Inferior parietal cortex (tissue), 1 donor: ENCODE results near the gene GOLIM4.
"Not testable (repeated sequence)": the region's sequence is repeated elsewhere in the genome, so short reads cannot be mapped to it uniquely, and the experiment has no call there.

Experiments
- DNase-seq: peaks from one replicate; pipeline ENCODE4 v3.0.0-alpha.2; 2016; ENCODE audit errors: extremely low spot score

GOLIM4 gene

GRCh38 chr3:168077091-168077490, 18.6 kb downstream of the GOLIM4 start:
- no peak for DNase-seq

- DNase-seq = no peak
Measured at GRCh38 chr3:168073842-168074605, 21.7 kb downstream of the GOLIM4 start.

- DNase-seq = no peak
Measured at GRCh38 chr3:168072323-168072650, 23.4 kb downstream of the GOLIM4 start.

DNA sequence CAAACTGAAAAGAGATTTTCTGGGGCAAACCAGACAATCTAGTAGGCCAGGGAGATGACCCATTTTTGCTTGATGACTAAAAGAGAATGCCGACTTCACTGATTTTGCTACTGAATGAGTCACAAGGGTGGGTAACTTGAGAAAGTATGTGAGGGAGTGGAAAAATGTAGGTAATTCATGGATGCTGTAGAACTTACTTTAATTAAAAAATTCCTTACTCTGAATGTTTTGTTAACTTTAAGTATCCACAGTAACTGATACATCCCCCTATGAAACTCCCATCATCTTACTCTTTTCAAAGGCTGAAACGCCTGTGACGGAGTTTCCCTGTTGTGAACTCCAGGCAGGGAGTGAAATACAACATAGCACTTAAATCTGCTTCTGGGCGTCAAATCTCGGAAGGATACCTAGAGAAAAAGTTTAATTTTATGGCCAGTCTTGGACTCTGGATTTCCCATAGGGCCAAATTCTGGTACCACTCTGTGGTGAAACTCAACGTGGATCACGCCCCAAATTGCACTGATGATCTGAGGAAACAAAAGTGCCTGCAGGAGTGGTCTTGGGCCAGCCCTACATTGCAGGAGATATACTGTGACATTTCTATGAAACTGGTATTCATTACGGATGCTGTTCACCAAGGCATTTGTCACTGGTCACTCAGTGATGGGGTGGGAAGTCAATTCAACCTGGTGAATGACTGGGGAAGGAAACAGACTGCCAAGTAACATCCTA, 24.0 kb downstream of the GOLIM4 start:
- no peak for DNase-seq

- no peak for DNase-seq
Measured at GRCh38 chr3:168070919-168071318, 24.8 kb downstream of the GOLIM4 start.

GRCh38 chr3:168068346-168068745, 27.4 kb downstream of the GOLIM4 start:
- DNase-seq = no peak

GRCh38 chr3:168066882-168067281, 28.8 kb downstream of the GOLIM4 start:
- no peak for DNase-seq

DNA sequence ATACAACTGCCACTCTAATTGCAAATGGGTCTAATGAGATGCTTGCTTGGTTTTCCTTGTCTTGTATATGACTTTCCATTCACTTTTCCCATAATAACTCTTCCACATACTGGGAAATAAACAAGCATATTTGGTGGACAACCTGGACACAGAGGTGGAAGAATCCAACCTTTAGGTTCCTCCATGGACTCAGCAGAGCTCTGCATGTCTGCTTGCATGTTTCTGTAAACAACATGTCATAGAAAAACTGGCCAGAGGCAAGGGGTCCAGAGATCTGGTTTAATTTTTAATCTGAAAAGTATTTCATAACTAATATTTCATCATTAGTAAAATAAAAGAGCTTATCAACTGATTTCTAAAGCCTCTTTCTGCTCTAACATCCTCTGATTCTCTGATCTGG, 30.2 kb downstream of the GOLIM4 start:
- no peak for DNase-seq

DNA sequence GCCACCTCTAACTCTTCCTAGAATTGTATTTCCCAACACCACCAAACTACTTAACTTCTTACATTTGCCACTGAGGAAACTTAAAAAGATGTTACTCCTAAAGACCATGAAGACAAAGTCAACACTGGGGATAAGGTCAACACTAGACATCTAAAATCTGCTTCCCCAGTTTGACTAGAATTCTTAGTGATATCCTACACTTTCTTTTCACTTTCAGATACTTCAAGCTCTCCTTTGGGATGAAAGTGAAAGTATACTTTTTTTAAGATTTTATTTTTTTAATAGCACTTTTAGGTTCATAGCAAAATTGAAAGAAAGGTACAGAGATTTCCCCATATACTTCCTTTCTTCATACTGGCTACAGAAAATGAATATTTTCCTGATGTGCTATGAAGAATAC, 32.6 kb downstream of the GOLIM4 start:
- DNase-seq = no peak

- DNase-seq = no peak
Measured at GRCh38 chr3:168062679-168063078, 33.0 kb downstream of the GOLIM4 start.

DNA sequence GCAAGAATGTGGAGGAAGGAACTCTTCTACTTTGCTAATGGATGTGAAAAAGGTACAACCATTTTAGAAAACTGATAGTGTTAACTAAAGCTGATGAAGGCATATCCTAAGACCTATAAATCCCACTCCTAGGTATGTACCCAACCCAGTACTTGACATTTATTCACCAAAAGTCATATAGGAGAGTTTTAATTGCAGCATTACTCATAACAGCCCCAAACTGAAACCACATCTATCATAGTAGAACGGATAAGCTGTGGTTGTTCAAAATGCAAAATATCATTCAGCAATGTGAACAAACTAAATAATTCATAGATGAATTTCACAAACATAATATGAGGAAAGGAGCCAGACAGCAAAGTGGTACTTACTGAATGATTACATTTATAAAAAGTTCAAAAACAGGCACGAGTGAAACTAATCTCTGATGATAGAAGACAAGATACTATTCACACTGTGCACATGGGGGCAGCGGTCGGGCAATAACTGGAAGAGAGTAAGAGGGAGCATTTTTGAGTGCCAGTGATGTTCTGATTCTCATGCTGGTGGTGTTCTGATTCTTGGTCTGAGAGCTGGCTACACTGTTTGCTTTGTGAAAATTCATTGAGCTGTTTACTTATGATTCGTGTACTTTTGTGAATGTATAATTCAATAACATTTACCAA, 34.3 kb downstream of the GOLIM4 start:
- no peak for DNase-seq

DNA sequence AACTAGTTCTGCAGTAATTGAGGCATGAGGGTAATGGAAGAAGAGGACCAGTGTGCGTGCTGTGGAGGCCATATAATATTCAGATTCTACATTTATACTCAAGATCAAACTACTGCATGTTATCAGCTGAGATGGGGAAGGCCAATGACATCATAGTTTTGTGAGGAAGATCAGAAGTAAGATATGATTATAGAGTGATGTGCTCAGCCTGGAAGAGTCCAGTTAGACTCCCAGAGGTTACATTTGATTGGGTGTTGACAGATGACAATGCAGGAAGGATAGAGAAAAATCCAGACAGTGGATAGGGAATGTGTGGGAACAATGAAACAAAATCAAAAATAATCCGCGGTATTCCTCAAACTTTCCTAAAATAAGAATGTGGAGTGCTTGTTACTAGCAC, 35.4 kb downstream of the GOLIM4 start:
- DNase-seq = no peak

DNA sequence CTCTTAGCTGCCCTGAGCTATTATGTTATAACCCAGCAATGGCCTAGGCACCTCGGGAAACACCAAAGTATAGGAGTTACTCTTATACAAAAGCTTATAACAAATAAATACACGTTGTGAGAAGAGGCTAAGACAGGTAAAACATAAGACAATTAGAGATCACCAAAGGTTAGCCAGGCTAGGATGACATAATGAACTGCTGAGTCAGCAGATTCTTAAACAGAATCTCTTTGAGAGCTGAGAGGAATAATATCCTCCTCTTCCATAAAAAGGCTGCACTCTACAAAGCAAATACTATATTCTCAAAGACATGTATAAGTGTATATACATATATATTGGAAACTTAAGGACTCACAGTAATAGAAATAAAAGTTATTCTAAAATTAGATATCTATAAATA, 37.2 kb downstream of the GOLIM4 start:
- DNase-seq = no peak

GRCh38 chr3:168056398-168057230, 39.1 kb downstream of the GOLIM4 start:
- DNase-seq = not testable (repeated sequence)

DNA sequence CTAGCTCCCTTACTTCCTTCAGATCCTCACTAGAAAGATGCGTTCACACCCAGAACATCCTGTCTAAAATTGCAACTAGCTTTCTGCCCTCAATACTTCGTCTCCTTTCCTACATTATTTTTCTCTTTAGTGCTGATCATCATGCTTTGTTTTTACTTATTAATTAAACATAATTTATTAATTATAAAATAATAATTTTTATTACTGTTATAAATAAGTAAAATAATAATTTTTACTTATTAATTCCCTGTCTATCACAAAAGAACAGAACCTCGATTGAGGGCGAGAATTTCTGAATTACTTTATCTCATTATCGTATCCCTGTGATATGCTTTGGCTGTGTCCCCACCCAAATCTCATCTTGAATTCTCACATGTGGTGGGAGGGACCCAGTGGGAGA, 41.3 kb downstream of the GOLIM4 start:
- DNase-seq = no peak

DNA sequence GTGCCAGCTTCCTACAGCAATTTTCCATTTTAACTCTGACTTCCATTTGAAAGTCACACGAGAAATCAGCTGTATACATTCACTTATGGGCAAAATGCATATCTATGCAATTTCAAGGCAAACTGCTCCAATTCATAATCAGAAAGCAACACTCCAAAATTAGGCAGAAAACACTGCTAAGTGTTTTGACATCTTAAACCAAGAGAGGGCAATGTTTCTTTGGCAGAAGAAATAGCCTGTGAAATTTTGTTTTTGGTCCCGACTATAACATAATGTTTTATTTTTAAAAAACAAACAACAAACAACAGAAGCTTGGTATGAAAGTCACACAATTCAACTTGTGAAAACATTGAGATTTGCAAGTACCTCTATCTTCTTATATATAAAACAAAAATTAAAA, 42.6 kb downstream of the GOLIM4 start:
- DNase-seq = no peak

DNA sequence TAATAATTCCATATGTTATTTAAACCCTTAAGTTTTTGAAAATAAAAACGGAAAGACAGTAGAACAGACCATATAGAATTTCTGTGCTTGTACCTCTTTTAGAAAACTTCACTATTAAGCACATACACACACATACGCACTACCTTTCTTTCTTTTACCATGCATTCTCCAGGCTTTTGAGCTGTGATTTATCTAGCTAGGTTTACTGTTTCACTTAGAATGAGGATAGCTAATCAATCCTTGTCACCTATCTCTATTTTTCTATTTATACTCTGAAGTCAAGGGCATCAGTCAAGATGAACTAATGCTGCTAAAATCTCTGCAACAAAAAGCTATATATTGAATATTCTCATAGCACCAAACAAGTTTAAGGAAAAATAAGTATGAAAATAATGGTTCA, 43.2 kb downstream of the GOLIM4 start:
- DNase-seq = no peak

GRCh38 chr3:168051531-168052471, 43.9 kb downstream of the GOLIM4 start:
- DNase-seq = no peak

GRCh38 chr3:168051070-168051469, 44.7 kb downstream of the GOLIM4 start:
- DNase-seq = no peak

- no peak for DNase-seq
Measured at GRCh38 chr3:168049367-168049974, 46.3 kb downstream of the GOLIM4 start.
